GM12865 (cell line): ENCODE results near the gene TUBB.

ENCODE experiments used
- DNase-seq: peaks from one replicate; pipeline ENCODE4 v3.0.0; 2010; ENCODE audit warnings: low read depth
- H3K4me3 ChIP-seq: 2 replicates; pipeline ENCODE4 v1.5.1; 2011; ENCODE audit warnings: mild to moderate bottlenecking, low read depth, low read length, control low read depth
- CTCF ChIP-seq: IDR thresholded peaks from 2 replicates; pipeline ENCODE4 v1.5.1; 2011; ENCODE audit warnings: low read length, control low read depth, low read depth, inconsistent platforms; ENCODE audit not compliant: insufficient read depth; ENCODE audit errors: missing control alignments

TUBB gene

GRCh38 chr6:30726506-30727413, 6.6 kb downstream of the TUBB start:
- H3K4me3 ChIP-seq: no peak overlapping the region
- DNase-seq: no peak
- TF ChIP-seq CTCF: no peak

GRCh38 chr6:30727920-30728553, 7.9 kb downstream of the TUBB start:
- DNase-seq: no peak

GRCh38 chr6:30730601-30731435, 10.7 kb downstream of the TUBB start:
- peak; percentile 88 for TF ChIP-seq CTCF
- no peak overlapping the region for H3K4me3 ChIP-seq
- DNase-seq: peak; percentile 93

More at GRCh38 chr6:30727920-30728553, 7.9 kb downstream of the TUBB start:
- no peak for TF ChIP-seq CTCF
- H3K4me3 ChIP-seq: no peak overlapping the region

- TF ChIP-seq CTCF: no peak
These were observed 12.2 kb downstream of the TUBB start for GRCh38 chr6:30732237-30732943.

GRCh38 chr6:30735668-30736314, 15.6 kb downstream of the TUBB start:
- TF ChIP-seq CTCF: no peak
- peak; percentile 86 for DNase-seq
- H3K4me3 ChIP-seq: no peak overlapping the region

More at GRCh38 chr6:30732237-30732943, 12.2 kb downstream of the TUBB start:
- H3K4me3 ChIP-seq: no peak overlapping the region
- DNase-seq: no peak

- H3K4me3 ChIP-seq: no peak overlapping the region
- TF ChIP-seq CTCF: no peak
- no peak for DNase-seq
These were observed 18.4 kb downstream of the TUBB start for GRCh38 chr6:30738532-30738931.
